K562 (cell line): ENCODE results near the gene DISC1.

Experiments used
- BACH1 ChIP-seq: fragments of 200-800 bp; sonication (Bioruptor generic); IDR thresholded peaks from 2 replicates; pipeline ENCODE4 v1.6.1; 2016; ENCODE audit warnings: missing genetic modification characterization, missing compliant biosample characterization
- FOXM1 ChIP-seq, 2 experiments: fragments of 450-650 bp in 1 of 2; sonication (generic) in 1 of 2; formaldehyde crosslinking in 1 of 2; IDR thresholded peaks; 2 replicates each; pipeline versions ENCODE4 v1.6.1 to v1.9.0; 2017 to 2022; ENCODE audit warnings: low read depth in 2 of 2, mild to moderate bottlenecking in 2 of 2, missing genetic modification reagents in 1 of 2, moderate library complexity in 1 of 2
- MAX ChIP-seq: sonication (generic); formaldehyde crosslinking; IDR thresholded peaks from 2 replicates; pipeline ENCODE4 v1.9.0; 2022; ENCODE audit warnings: mild to moderate bottlenecking, missing genetic modification reagents
- MBD2 ChIP-seq: sonication (generic); IDR thresholded peaks from 2 replicates; pipeline ENCODE4 v1.6.1; 2016; ENCODE audit warnings: low read depth, borderline replicate concordance
- NFYB ChIP-seq: IDR thresholded peaks from 2 replicates; pipeline ENCODE4 v1.6.1; 2011; ENCODE audit warnings: mild to moderate bottlenecking, moderate library complexity; ENCODE audit not compliant: insufficient read length; ENCODE audit errors: extremely low read depth
- RBBP5 ChIP-seq: fragments of 200-600 bp; sonication (generic); IDR thresholded peaks from 2 replicates; pipeline ENCODE4 v1.6.1; 2012; ENCODE audit warnings: borderline replicate concordance, mild to moderate bottlenecking, low read length, control low read depth, inconsistent platforms; ENCODE audit not compliant: insufficient read depth, poor library complexity, severe bottlenecking
- RBM15 ChIP-seq: fragments of 200-400 bp; formaldehyde crosslinking; IDR thresholded peaks from 2 replicates; pipeline ENCODE4 v1.6.1; 2018; ENCODE audit warnings: mild to moderate bottlenecking, low read length, moderate library complexity; ENCODE audit not compliant: insufficient read depth
- SMARCE1 ChIP-seq: fragments of 450-650 bp; IDR thresholded peaks from 2 replicates; pipeline ENCODE4 v1.7.1; 2016; ENCODE audit warnings: mild to moderate bottlenecking
- ZNF407 ChIP-seq: fragments of 450-650 bp; IDR thresholded peaks from 2 replicates; pipeline ENCODE4 v1.6.1; 2016; ENCODE audit warnings: low read depth

GRCh38 chr1:231786126-231786525 is 159.5 kb downstream of the DISC1 start:
- no peak for TF ChIP-seq RBBP5
- no peak for TF ChIP-seq RBM15
- no peak for TF ChIP-seq SMARCE1
- no peak for TF ChIP-seq BACH1
- TF ChIP-seq MBD2 = no peak
- TF ChIP-seq ZNF407 = no peak
- no peak for TF ChIP-seq NFYB
- TF ChIP-seq FOXM1 (IDR thresholded peaks at IDR 0.05; ENCODE audit: low read depth) = no peak
- TF ChIP-seq FOXM1 (CRISPR knock-in tag; IDR thresholded peaks at IDR 0.05; ENCODE audit: low read depth) = no peak
- no peak for TF ChIP-seq MAX (CRISPR knock-in tag)
